Measurements from ENCODE around the gene SUGCT.

DNA sequence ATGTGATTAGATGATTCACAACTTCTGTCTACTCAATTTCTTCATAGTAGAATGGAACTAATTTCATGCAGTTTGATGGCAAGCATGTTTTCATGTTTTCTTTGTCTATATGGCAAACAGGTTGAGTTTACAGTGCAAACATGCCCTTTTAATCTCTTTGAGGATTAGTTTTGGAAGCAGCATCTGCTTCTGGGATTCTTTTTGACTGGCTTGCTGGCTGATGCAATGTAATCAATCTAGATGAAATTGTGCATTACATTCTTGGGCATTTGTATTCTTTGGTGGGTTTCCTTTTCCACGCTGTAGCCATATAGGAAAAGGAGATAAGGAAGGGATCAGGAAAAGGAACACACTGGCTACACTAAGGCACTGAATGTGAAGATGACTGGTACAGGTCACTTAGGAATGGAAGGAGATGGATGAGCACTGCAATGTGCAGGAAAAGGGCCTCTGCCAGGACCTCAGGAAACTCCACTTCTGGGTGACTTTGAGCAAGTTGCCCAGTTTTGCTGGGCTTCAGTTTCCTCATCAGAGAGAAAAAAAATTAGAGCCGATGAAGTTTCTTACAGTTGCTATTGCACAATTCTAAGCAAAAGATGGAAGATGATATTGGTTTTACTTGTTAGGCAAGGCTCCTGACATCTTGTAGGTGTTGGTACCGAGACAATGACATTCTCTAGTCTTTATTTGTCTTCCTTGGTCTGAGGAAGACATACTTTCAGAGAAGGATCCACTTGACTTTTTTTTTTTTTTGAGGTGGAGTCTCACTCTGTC lies 269.1 kb downstream of the SUGCT start:
- TF ChIP-seq, protein P1, sequence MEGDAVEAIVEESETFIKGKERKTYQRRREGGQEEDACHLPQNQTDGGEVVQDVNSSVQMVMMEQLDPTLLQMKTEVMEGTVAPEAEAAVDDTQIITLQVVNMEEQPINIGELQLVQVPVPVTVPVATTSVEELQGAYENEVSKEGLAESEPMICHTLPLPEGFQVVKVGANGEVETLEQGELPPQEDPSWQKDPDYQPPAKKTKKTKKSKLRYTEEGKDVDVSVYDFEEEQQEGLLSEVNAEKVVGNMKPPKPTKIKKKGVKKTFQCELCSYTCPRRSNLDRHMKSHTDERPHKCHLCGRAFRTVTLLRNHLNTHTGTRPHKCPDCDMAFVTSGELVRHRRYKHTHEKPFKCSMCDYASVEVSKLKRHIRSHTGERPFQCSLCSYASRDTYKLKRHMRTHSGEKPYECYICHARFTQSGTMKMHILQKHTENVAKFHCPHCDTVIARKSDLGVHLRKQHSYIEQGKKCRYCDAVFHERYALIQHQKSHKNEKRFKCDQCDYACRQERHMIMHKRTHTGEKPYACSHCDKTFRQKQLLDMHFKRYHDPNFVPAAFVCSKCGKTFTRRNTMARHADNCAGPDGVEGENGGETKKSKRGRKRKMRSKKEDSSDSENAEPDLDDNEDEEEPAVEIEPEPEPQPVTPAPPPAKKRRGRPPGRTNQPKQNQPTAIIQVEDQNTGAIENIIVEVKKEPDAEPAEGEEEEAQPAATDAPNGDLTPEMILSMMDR (conservative IDR thresholded peaks at IDR 0.05; ENCODE audit: low read length) = no peak
- TF ChIP-seq EZH2phosphoT487 (IDR thresholded peaks at IDR 0.05; ENCODE audit: borderline replicate concordance) = no peak
